Measurements from ENCODE around the gene F9.
"Not testable (repeated sequence)": the region's sequence is repeated elsewhere in the genome, so short reads cannot be mapped to it uniquely, and the experiment has no call there.

F9 gene

DNA sequence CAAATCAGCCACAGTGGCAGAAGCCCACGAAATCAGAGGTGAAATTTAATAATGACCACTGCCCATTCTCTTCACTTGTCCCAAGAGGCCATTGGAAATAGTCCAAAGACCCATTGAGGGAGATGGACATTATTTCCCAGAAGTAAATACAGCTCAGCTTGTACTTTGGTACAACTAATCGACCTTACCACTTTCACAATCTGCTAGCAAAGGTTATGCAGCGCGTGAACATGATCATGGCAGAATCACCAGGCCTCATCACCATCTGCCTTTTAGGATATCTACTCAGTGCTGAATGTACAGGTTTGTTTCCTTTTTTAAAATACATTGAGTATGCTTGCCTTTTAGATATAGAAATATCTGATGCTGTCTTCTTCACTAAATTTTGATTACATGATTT lies at the start of gene F9:
TSS of gene F9 (plus strand) at position 190 of the 400 bp plus-strand sequence. CDS start at position 216, 26 bp downstream.
- DNase-seq (ENCODE audit: low read depth) = no peak

- no peak for DNase-seq (ENCODE audit: low read depth)
These were observed 46.8 kb upstream of the F9 start for GRCh38 chrX:139483699-139484098.

DNA sequence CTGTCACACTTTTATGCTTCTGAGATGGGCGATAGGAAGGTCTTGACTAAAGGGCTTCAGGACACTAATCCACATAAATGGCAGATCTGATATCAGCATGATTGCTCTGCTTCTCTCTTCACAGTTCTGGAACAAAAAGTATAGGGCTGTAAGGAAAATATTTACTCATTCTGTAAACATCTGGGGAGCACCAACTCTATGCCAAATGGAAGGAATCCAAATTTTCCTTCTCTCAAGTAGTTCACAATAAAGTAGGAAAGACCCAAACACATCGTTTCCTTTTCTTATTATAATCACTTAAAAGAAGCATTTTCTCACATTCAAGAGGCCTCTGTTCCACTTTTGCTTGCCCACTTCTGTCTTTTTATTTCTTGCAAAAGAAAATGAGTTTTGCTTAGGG lies 45.9 kb upstream of the F9 start:
- no peak for DNase-seq (ENCODE audit: low read depth)

GRCh38 chrX:139495324-139495723 lies 35.2 kb upstream of the F9 start:
- DNase-seq (ENCODE audit: low read depth) = no peak

GRCh38 chrX:139506333-139506732 lies 24.2 kb upstream of the F9 start:
- DNase-seq (ENCODE audit: low read depth) = no peak

- no peak for DNase-seq (ENCODE audit: low read depth)
These were observed 22.4 kb upstream of the F9 start for GRCh38 chrX:139508099-139508498.

DNA sequence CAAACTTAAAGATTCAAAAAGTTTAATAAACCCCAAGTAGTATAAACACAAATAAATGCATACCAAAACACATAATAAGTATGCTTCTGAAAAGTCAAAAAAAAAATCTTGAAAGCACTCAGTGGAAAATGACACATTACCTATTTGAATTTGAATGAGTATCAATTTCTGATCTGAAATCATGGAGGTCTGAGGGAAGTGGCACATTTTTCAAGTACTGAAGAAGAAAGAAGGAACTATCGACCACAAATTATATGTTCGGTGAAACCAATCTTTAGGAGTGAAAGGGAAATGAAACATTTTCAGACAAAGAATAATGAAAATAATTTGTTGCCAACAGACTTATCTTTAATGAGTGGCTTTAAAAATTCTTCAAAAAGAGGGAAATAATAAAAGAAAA lies 12.1 kb upstream of the F9 start:
- no peak for DNase-seq (ENCODE audit: low read depth)

DNA sequence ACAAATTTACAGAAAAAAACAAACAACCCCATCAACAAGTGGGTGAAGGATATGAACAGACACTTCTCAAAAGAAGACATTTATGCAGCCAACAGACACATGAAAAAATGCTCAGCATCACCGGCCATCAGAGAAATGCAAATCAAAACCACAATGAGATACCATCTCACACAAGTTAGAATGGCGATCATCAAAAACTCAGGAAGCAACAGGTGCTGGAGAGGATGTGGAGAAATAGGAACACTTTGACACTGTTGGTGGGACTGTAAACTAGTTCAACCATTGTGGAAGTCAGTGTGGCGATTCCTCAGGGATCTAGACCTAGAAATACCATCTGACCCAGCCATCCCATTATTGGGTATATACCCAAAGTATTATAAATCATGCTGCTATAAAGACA lies 1.7 kb upstream of the F9 start:
- not testable (repeated sequence) for DNase-seq (ENCODE audit: low read depth)

DNA sequence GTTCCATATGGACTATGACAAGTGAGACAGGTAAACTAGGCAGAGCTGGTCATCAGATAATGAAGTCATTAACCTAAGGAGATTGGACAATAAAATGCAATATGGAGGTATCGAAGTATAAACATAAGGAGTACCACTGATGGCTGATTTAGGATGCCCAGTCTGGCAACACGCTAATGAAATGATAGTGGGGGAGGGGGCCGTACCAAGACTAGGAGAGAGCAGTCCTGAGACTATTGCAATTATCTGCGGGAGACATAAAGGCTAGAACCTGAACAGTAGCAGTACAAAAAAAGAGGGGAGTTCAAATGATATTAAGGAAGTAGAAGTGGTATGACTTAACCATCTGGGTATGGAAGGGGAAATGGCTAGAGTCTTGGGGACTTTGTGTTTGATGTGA lies 2.3 kb downstream of the F9 start:
- no peak for DNase-seq (ENCODE audit: low read depth)

GRCh38 chrX:139533444-139533843 lies 2.9 kb downstream of the F9 start:
- no peak for DNase-seq (ENCODE audit: low read depth)

DNA sequence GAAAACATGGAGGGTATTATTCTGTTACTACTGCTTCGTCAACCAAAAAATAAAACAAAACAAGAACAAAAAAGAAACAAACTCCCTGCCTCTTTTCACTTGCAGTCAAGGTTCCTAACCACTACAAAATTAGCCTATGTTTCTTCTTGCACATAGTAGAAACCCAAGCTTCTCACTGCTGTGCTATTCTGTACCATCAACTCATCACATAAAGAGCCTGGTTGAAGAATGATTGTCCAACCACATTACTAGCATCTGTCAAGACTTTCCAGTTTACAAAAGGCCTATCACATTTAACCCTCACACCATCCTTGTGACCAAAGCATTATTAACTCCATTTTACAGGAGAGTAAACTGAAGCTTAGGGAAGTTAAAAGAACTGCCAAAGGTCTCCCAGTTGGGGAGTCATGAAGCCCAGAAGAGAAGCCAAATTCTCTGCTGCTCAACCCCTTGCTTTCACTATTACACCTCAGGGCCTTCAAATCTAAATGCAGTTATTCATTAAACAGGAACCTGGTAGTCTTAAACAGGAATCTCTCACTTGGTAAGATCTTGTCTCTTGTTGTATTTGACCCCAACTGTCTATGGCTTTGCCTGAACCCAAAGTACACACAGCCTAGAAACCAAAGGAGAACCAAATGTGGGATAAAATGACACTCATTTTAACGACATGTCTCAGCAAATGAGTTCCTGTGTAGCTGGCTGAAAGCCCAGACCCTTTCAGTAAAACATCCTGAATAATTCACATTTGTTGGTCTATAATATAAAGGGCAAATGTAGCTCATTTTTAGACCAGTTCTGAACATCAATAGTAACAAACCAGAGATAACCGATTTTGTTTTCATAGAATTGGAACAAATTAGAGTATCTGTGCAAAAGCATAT lies 8.6 kb downstream of the F9 start:
- no peak for DNase-seq (ENCODE audit: low read depth)

DNA sequence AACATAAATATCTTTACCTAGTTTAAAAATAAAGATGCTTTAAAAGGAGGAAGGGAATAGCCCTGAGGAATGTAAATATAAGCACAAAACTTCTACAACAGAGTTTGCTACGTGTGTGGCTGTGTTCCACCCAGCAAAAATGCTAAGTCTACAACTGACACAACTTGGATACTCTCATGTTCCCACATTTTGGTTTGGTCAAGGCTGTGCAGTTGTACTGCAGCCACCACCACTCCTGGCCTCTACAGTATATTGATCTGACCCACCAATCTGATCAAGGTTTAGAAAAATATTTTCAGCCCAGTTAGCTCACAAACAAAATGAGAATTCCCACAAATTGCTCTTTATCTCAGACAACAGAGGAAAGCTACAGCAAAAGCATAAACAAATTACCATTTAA lies 12.1 kb downstream of the F9 start:
- DNase-seq (ENCODE audit: low read depth) = no peak

- DNase-seq (ENCODE audit: low read depth) = no peak
These were observed 13.4 kb downstream of the F9 start for GRCh38 chrX:139543920-139544319.

GRCh38 chrX:139544591-139544990 lies 14.1 kb downstream of the F9 start:
- no peak for DNase-seq (ENCODE audit: low read depth)

GRCh38 chrX:139554376-139554775 lies 23.8 kb downstream of the F9 start:
- no peak for DNase-seq (ENCODE audit: low read depth)

GRCh38 chrX:139554991-139555675 lies 24.6 kb downstream of the F9 start:
- DNase-seq (ENCODE audit: low read depth) = no peak

- DNase-seq (ENCODE audit: low read depth) = no peak
These were observed 29.0 kb downstream of the F9 start for GRCh38 chrX:139559383-139560042.

DNA sequence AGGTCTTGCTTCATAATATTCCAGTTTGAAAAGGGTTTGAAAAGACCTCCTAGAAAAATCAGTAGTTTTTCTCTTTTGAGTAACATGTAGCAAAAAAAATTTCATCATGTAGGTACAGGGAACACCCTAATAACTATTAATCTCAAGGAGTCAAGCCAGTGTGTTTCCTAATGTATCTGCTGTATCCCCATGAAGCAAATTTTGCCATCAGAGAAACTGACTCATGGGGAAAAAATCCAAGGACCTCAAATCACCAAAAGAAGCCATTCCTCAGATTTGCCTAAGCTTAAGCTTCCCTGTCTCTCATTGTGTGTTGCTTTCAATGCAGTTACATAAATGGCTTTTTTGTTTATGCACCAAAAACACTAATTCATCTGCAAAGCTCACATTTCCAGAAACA lies 29.7 kb downstream of the F9 start:
- DNase-seq (ENCODE audit: low read depth) = no peak

GRCh38 chrX:139563251-139563650 lies 32.7 kb downstream of the F9 start:
- DNase-seq (ENCODE audit: low read depth) = no peak

DNA sequence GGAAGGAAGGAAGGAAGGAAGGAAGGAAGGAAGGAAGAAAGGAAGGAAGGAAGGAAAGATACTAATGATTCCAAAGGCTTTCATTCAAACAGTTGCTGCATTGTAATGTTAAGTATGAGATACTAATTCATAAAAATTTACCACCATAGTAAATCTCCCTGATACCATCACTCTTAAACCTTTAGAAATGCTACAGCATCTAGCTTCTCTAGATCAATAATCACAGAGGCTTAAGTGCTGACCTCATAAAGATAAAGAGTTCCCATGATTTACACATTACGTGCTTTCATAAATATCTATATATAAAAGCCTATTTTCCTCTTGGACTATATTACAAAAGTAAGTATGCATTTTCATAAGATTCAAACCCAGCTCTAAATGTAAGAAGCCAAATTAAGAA lies 36.4 kb downstream of the F9 start:
- no peak for DNase-seq (ENCODE audit: low read depth)

DNA sequence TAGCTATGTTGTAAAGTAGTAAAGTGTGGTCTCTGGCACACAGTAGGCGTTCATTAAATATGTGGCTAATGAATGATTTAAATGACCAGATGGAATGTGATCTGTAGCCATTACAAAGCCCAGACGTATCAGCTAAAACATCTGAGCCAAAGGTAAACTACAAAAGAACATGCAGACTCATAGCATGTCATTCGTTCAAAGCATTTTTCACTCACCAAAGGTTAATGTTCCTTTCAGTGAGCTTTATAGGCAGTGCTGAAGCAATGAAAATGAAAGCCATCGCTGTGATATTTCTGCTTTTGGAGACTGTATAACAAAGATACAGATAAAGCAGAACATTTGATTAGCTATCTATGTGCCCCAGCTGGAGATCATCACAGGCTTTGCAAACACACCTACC lies 50.5 kb downstream of the F9 start:
- DNase-seq (ENCODE audit: low read depth) = no peak

DNA sequence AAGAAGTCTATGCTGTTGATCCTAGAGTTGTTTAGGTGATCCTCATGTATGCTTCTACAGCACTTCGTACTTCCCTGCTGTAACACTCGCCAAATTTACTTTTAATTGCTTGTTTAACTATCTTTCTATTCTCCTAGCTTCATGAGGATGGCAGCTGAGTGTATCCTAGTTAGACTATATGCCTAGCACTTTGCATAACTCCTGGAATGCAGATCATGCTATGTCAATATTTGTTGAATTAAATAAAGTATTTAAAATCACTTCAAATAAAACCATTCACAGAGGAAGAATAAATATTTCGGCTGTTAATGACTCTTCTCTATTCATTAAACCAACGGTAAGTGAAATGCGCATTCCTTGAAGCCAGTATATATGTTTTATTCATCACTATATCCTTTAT lies 55.1 kb downstream of the F9 start:
- no peak for DNase-seq (ENCODE audit: low read depth)

DNA sequence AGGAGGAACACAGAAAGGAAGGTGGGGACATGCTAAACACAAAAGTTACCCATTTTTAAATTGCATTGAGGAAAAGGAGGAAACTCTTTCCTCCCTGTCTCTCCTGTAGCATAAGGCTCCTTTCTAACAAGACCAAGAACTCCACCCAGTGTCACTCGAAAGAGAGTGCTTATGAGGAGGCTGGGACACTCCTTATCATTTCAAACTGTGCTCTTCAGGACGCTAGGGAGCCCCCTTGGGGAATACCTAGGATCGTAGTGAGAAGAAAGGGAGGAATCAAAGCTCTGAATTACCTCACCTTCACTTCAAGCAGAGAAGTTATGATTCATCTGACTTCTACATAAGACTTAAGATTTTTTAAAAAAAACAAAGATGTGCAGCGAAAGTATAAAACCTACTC lies 65.5 kb downstream of the F9 start:
- DNase-seq (ENCODE audit: low read depth) = no peak

Measured in stimulated activated CD8-positive, alpha-beta memory T cell treated with anti-CD3 and anti-CD28 coated beads, Interleukin-7, amount 100 ng/mL, for 24 hours (primary cell).